K562 (cell line): ENCODE measurements around the gene TNNT2. TPM values are rescaled to one million over a fixed set of nuclear protein-coding genes. Genes with fewer than 3 reads are reported as not detected.

Experiments used
- ATAC-seq: fragments of 200-7000 bp; cut with Tn5 transposase; 3 replicates; pipeline ENCODE4 v1.9.1; 2020; ENCODE audit warnings: moderate library complexity
- BruUV-seq: library from RNA; stranded (reverse); fragments of 400-500 nt; replicated peaks from 2 replicates; lab custom pipeline; 2021; lab: Mats Ljungman, UMichigan
- CTCF ChIA-PET: fragments of 300-600 bp; formaldehyde crosslinking; extraction: SDS; loops from one replicate; lab custom pipeline; 2021; ENCODE audit warnings: low intra/inter-chr PET ratio; lab: Yijun Ruan, JAX
- POLR2A ChIA-PET: fragments of 300-600, 350-650 bp; sonication (Branson Sonifier 250); formaldehyde crosslinking; extraction: SDS; loops from one replicate; lab custom pipeline; 2021; ENCODE audit warnings: antibody characterized with exemption, inconsistent platforms; lab: Yijun Ruan, JAX
- DNase-seq, 4 experiments: peaks; one replicate each; pipeline versions ENCODE4 v3.0.0 to v3.0.0-alpha.2; 2011 to 2018; ENCODE audit warnings: low spot score in 3 of 4, mixed read lengths in 3 of 4; ENCODE audit errors: extremely low read depth in 1 of 4
- FAIRE-seq: peaks from 2 replicates; lab custom pipeline; 2011; peaks lifted over from hg19 to GRCh38; lab: Jason Lieb, UNC
- H2AFZ ChIP-seq: 2 replicates; pipeline ENCODE4 v1.6.0; 2011; ENCODE audit warnings: low read depth, low read length, control low read depth, inconsistent platforms
- H3K27ac ChIP-seq: fragments of 200-600 bp; 3 replicates; pipeline ENCODE4 v1.8.0; 2011; ENCODE audit warnings: low read depth, mild to moderate bottlenecking, control low read depth, inconsistent platforms, low read length, moderate library complexity, mixed read lengths; ENCODE audit errors: extremely low read depth
- H3K27me3 ChIP-seq, 2 experiments: fragments of 300-600 bp in 1 of 2; 2 replicates in 1 of 2; 3 replicates in 1 of 2; pipeline versions ENCODE4 v1.6.0 to v1.8.0; 2011; ENCODE audit warnings: inconsistent platforms in 2 of 2, low read length in 2 of 2, mild to moderate bottlenecking in 1 of 2, mixed read lengths in 1 of 2, moderate library complexity in 1 of 2; ENCODE audit not compliant: control insufficient read depth in 2 of 2, insufficient read depth in 2 of 2
- H3K36me3 ChIP-seq: fragments of 300-600 bp; 3 replicates; pipeline ENCODE4 v1.8.0; 2011; ENCODE audit warnings: mild to moderate bottlenecking, low read length, inconsistent platforms; ENCODE audit not compliant: control insufficient read depth, insufficient read depth
- H3K4me1 ChIP-seq, 2 experiments: fragments of 200-600 bp in 1 of 2; replicated peaks in 1 of 2; 2 replicates in 1 of 2; 3 replicates in 1 of 2; pipeline versions ENCODE4 v1.5.1 to v1.8.0; 2011; ENCODE audit warnings: inconsistent platforms in 2 of 2, low read length in 2 of 2, mild to moderate bottlenecking in 1 of 2, mixed read lengths in 1 of 2, moderate library complexity in 1 of 2; ENCODE audit not compliant: control insufficient read depth in 2 of 2, insufficient read depth in 2 of 2
- H3K4me2 ChIP-seq: 2 replicates; pipeline ENCODE4 v1.6.1; 2011; ENCODE audit warnings: low read length, control low read depth, inconsistent platforms, mixed read lengths; ENCODE audit not compliant: insufficient read depth
- H3K4me3 ChIP-seq: fragments of 200-600 bp; sonication (generic), shearing (Covaris generic); 2 replicates; pipeline ENCODE4 v1.5.1; 2016; ENCODE audit warnings: control low read depth, inconsistent platforms
- H3K79me2 ChIP-seq: fragments of 200-600 bp; 3 replicates; pipeline ENCODE4 v1.8.0; 2011; ENCODE audit warnings: low read length, inconsistent platforms; ENCODE audit not compliant: control insufficient read depth, insufficient read depth
- H3K9ac ChIP-seq, 2 experiments: 2 replicates each; pipeline versions ENCODE4 v1.6.0 to v1.6.1; 2011; ENCODE audit warnings: low read depth in 2 of 2, low read length in 2 of 2, control low read depth in 1 of 2, inconsistent platforms in 1 of 2, mild to moderate bottlenecking in 1 of 2, mixed read lengths in 1 of 2; ENCODE audit not compliant: insufficient read depth in 1 of 2
- H3K9me1 ChIP-seq: one replicate; pipeline ENCODE4 v1.6.0; 2011; ENCODE audit warnings: inconsistent platforms, mild to moderate bottlenecking, low read length, moderate library complexity; ENCODE audit not compliant: control insufficient read depth, insufficient read depth
- H3K9me3 ChIP-seq: replicated peaks from 2 replicates; pipeline ENCODE4 v1.5.1; 2011; ENCODE audit warnings: low read depth, low read length, inconsistent platforms; ENCODE audit not compliant: control insufficient read depth, insufficient read depth
- H4K20me1 ChIP-seq: replicated peaks from 2 replicates; pipeline ENCODE4 v1.6.1; 2011; ENCODE audit warnings: low read length, inconsistent platforms, mixed read lengths; ENCODE audit not compliant: control insufficient read depth, insufficient read depth
- ARID3B ChIP-seq: fragments of 250-450 bp; sonication (Bioruptor Pico); IDR thresholded peaks from 2 replicates; pipeline ENCODE4 v1.4.0; 2020; ENCODE audit warnings: borderline replicate concordance
- CBX2 ChIP-seq: fragments of 200-600 bp; sonication (generic); IDR thresholded peaks from one replicate; pipeline ENCODE4 v1.6.1; 2012; ENCODE audit warnings: mild to moderate bottlenecking, low read length, inconsistent platforms; ENCODE audit not compliant: insufficient read depth, poor library complexity, severe bottlenecking
- ELF4 ChIP-seq: fragments of 450-650 bp; formaldehyde crosslinking; IDR thresholded peaks from 2 replicates; pipeline ENCODE4 v1.4.0; 2022; ENCODE audit warnings: missing genetic modification characterization
- EZH2 ChIP-seq: IDR thresholded peaks from 2 replicates; pipeline ENCODE4 v1.6.1; 2012; ENCODE audit warnings: low read depth, mild to moderate bottlenecking, inconsistent platforms, low read length, borderline replicate concordance
- HLTF ChIP-seq: fragments of 450-650 bp; IDR thresholded peaks from 2 replicates; pipeline ENCODE4 v1.6.1; 2016
- IRF2 ChIP-seq: sonication (generic); formaldehyde crosslinking; IDR thresholded peaks from 2 replicates; pipeline ENCODE4 v1.8.1; 2022; ENCODE audit warnings: mild to moderate bottlenecking, missing genetic modification reagents
- JUNB ChIP-seq: fragments of 450-650 bp; formaldehyde crosslinking; conservative IDR thresholded peaks from 2 replicates; pipeline ENCODE4 v1.4.0; 2020; ENCODE audit warnings: mild to moderate bottlenecking
- KDM5B ChIP-seq: fragments of 200-600 bp; sonication (generic); IDR thresholded peaks from 2 replicates; pipeline ENCODE4 v1.6.1; 2012; ENCODE audit warnings: low read depth, mild to moderate bottlenecking, moderate library complexity, low read length, control low read depth, inconsistent platforms; ENCODE audit not compliant: insufficient replicate concordance
- MAFK ChIP-seq: IDR thresholded peaks from 2 replicates; pipeline ENCODE4 v1.6.1; 2011; ENCODE audit warnings: low read length, improper control_type of control experiment
- MYNN ChIP-seq, 2 experiments: sonication (generic); formaldehyde crosslinking in 1 of 2; IDR thresholded peaks; 2 replicates each; pipeline versions ENCODE4 v1.5.0 to v1.6.1; 2016 to 2020; ENCODE audit warnings: antibody characterized with exemption in 1 of 2, missing genetic modification reagents in 1 of 2
- NR2F6 ChIP-seq: fragments of 450-650 bp; formaldehyde crosslinking; IDR thresholded peaks from 2 replicates; pipeline ENCODE4 v1.4.0; 2020; ENCODE audit warnings: mild to moderate bottlenecking
- NUFIP1 ChIP-seq: fragments of 450-650 bp; IDR thresholded peaks from 2 replicates; pipeline ENCODE4 v1.6.1; 2018; ENCODE audit not compliant: partially characterized antibody
- RBM25 ChIP-seq: fragments of 200-400 bp; formaldehyde crosslinking; IDR thresholded peaks from 2 replicates; pipeline ENCODE4 v1.6.1; 2018; ENCODE audit warnings: low read length, low read depth, moderate library complexity; ENCODE audit not compliant: severe bottlenecking
- SMARCB1 ChIP-seq: IDR thresholded peaks from 2 replicates; pipeline ENCODE4 v1.6.1; 2011; ENCODE audit warnings: improper control_type of control experiment, low read depth; ENCODE audit not compliant: insufficient read length
- XRCC4 ChIP-seq: IDR thresholded peaks from one replicate; pipeline ENCODE4 v1.6.1; 2011; ENCODE audit not compliant: insufficient read depth, insufficient read length; ENCODE audit errors: extremely low read depth
- ZNF12 ChIP-seq: sonication (generic); formaldehyde crosslinking; IDR thresholded peaks from 2 replicates; pipeline ENCODE4 v1.4.0; 2020; ENCODE audit warnings: mild to moderate bottlenecking, missing genetic modification reagents
- ZNF695 ChIP-seq: fragments of 450-650 bp; formaldehyde crosslinking; IDR thresholded peaks from 2 replicates; pipeline ENCODE4 v1.4.0; 2020; ENCODE audit warnings: mild to moderate bottlenecking, moderate library complexity
- WGBS: fragments of 100-300 bp; shearing (Covaris generic); methylation state at CpG from one replicate; pipeline ENCODE4 v1.1.6; 2016; ENCODE audit warnings: low coverage, mixed read lengths; ENCODE audit not compliant: insufficient coverage; ENCODE audit errors: missing lambda C conversion rate; 5-methylcytosine and 5-hydroxymethylcytosine counted together
- in situ Hi-C: fragments of 300-500 bp; cut with MboI; formaldehyde crosslinking; loops from 4 replicates; pipeline ENCODE4 v1.15.0; 2018; ENCODE audit warnings: inconsistent platforms, mixed read lengths
- intact Hi-C: fragments of 100-400 bp; cut with micrococcal nuclease; formaldehyde crosslinking; loops from 2 replicates; pipeline ENCODE4 v1.14.2; 2022
- polyA plus RNA-seq, 8 experiments: library from polyadenylated mRNA; depleted of rRNA in 4 of 8; stranded (reverse) in 5 of 8; unstranded in 3 of 8; fragments of >200 nt; fragmentation: Nextera tagmentation in 2 of 8; fragmentation: Illumina TruSeq in 1 of 8; extraction: Ambion mirVana in 2 of 8; extraction: Trizol in 1 of 8; gene quantifications; 2 replicates each; pipeline versions ENCODE4 v1.2.1 to v1.2.3, GENCODE V29; 2011 to 2014; ENCODE audit warnings: inconsistent platforms in 1 of 8, missing spikeins in 1 of 8
- total RNA-seq, 7 experiments: library from RNA; depleted of rRNA in 6 of 7; stranded (reverse); fragments of >200 nt in 6 of 7; fragmentation: Illumina TruSeq in 2 of 7; extraction: Trizol in 2 of 7; gene quantifications; 2 replicates each; pipeline versions ENCODE4 v1.2.1 to v1.2.3, GENCODE V29; 2011 to 2021; ENCODE audit warnings: low replicate concordance in 1 of 7

The TNNT2 gene
- total and polyA plus RNA-seq, 9 of the 15 experiments (the other 6 are each of a cell fraction or from before 2014, with no cell fraction given): not detected

GRCh38 chr1:201311356-201312011, 66.0 kb downstream of the TNNT2 start:
- ATAC-seq: no peak
- H3K9me1 ChIP-seq: no peaks in the 10 kb centered on the region
- no peaks in the 10 kb centered on the region for H3K9me3 ChIP-seq
- in situ Hi-C loops: no loop called here
- no peak for FAIRE-seq
- H4K20me1 ChIP-seq: peaks cover 22% of the 10 kb centered on the region
- H2AFZ ChIP-seq: no peak overlapping the region
- H3K4me3 ChIP-seq: no peak overlapping the region
- H3K4me2 ChIP-seq: no peak overlapping the region
- POLR2A ChIA-PET: no interaction called here
- H3K27ac ChIP-seq: no peak overlapping the region
- no peak overlapping the region for H3K9ac ChIP-seq
- no peak for TF ChIP-seq MAFK
- no peak for TF ChIP-seq SMARCB1
- H3K4me1 ChIP-seq: peaks cover 0 to 6% of the 10 kb centered on the region in 2 experiments; a peak in 2 of 5 replicates
- 0% methylated on average over 8 of the region's 8 CpGs for WGBS
- intact Hi-C loops: no loop called here
- H3K36me3 ChIP-seq: no peaks in the 10 kb centered on the region
- no peak for DNase-seq
- H3K27me3 ChIP-seq: peaks cover 30 to 89% of the 10 kb centered on the region in 2 experiments; a peak in 4 of 5 replicates
- BruUV-seq: no TSS peak
- no peaks in the 10 kb centered on the region for H3K79me2 ChIP-seq
- CTCF ChIA-PET: no interaction called here

- Histone ChIP-seq H3K4me3 (no peak overlapping the region), H3K27me3 (peaks cover 27 to 89% of the 10 kb centered on the region in 2 experiments; a peak in 4 of 5 replicates), H3K36me3 (no peaks in the 10 kb centered on the region), H3K79me2 (no peaks in the 10 kb centered on the region), H4K20me1 (peaks cover 23% of the 10 kb centered on the region), H3K4me1 (peaks cover 0 to 6% of the 10 kb centered on the region in 2 experiments; a peak in 2 of 5 replicates), H2AFZ (no peak overlapping the region), H3K9ac (no peak overlapping the region), H3K27ac (no peak overlapping the region), H3K9me3 (no peaks in the 10 kb centered on the region), H3K4me2 (no peak overlapping the region), H3K9me1 (no peaks in the 10 kb centered on the region)
- DNase-seq: no peak
- CTCF ChIA-PET: no interaction called here
- 2% methylated on average over 4 of the region's 4 CpGs for WGBS
- intact Hi-C loops (no loop called here), in situ Hi-C loops (no loop called here)
- no peak for ATAC-seq
- FAIRE-seq: no peak
- POLR2A ChIA-PET: no interaction called here
- no TSS peak for BruUV-seq
- no peak for TF ChIP-seq KDM5B
- no peak for TF ChIP-seq NUFIP1
- TF ChIP-seq JUNB (CRISPR knock-in tag): no peak
- no peak for TF ChIP-seq RBM25
- TF ChIP-seq EZH2: no peak
- TF ChIP-seq HLTF: no peak
- TF ChIP-seq MYNN (IDR thresholded peaks at IDR 0.05): no peak
- no peak for TF ChIP-seq MYNN (CRISPR knock-in tag; IDR thresholded peaks at IDR 0.05)
- TF ChIP-seq ZNF12 (CRISPR knock-in tag): no peak
- TF ChIP-seq NR2F6 (CRISPR knock-in tag): no peak
- TF ChIP-seq CBX2: no peak
- no peak for TF ChIP-seq ZNF695 (CRISPR knock-in tag)
- TF ChIP-seq XRCC4: no peak
- TF ChIP-seq IRF2 (CRISPR knock-in tag): no peak
- TF ChIP-seq ELF4 (CRISPR knock-in tag): no peak
- no peak for TF ChIP-seq ARID3B
These were observed 66.5 kb downstream of the TNNT2 start for GRCh38 chr1:201310986-201311355.
